Measurements from ENCODE around the gene IDH1.

IDH1 gene

GRCh38 chr2:208239770-208240493 lies 14.9 kb downstream of the IDH1 start:
- H3K4me3 ChIP-seq (ENCODE audit: control insufficient read depth, low read depth, low read length) = no peak overlapping the region
- DNase-seq (ENCODE audit: low read depth) = no peak
- TF ChIP-seq CTCF (conservative IDR thresholded peaks at IDR 0.05; ENCODE audit: control insufficient read depth, insufficient read depth, low read depth, low read length) = no peak

- H3K4me3 ChIP-seq (ENCODE audit: control insufficient read depth, low read depth, low read length) = no peak overlapping the region
- TF ChIP-seq CTCF (conservative IDR thresholded peaks at IDR 0.05; ENCODE audit: control insufficient read depth, insufficient read depth, low read depth, low read length) = no peak
- no peak for DNase-seq (ENCODE audit: low read depth)
These were observed 19.0 kb downstream of the IDH1 start for GRCh38 chr2:208235860-208236259.

- no peak for TF ChIP-seq CTCF (conservative IDR thresholded peaks at IDR 0.05; ENCODE audit: control insufficient read depth, insufficient read depth, low read depth, low read length)
- no peak overlapping the region for H3K4me3 ChIP-seq (ENCODE audit: control insufficient read depth, low read depth, low read length)
- no peak for DNase-seq (ENCODE audit: low read depth)
These were observed 20.1 kb downstream of the IDH1 start for GRCh38 chr2:208234786-208235185.

- no peak for TF ChIP-seq CTCF (conservative IDR thresholded peaks at IDR 0.05; ENCODE audit: control insufficient read depth, insufficient read depth, low read depth, low read length)
- no peak overlapping the region for H3K4me3 ChIP-seq (ENCODE audit: control insufficient read depth, low read depth, low read length)
- DNase-seq (ENCODE audit: low read depth) = no peak
These were observed 26.4 kb downstream of the IDH1 start for GRCh38 chr2:208228476-208228875.

- H3K4me3 ChIP-seq (ENCODE audit: control insufficient read depth, low read depth, low read length) = no peak overlapping the region
- no peak for DNase-seq (ENCODE audit: low read depth)
- no peak for TF ChIP-seq CTCF (conservative IDR thresholded peaks at IDR 0.05; ENCODE audit: control insufficient read depth, insufficient read depth, low read depth, low read length)
These were observed 27.2 kb downstream of the IDH1 start for GRCh38 chr2:208227581-208228232.

- DNase-seq (ENCODE audit: low read depth) = no peak
- no peak for TF ChIP-seq CTCF (conservative IDR thresholded peaks at IDR 0.05; ENCODE audit: control insufficient read depth, insufficient read depth, low read depth, low read length)
These were observed 30.1 kb downstream of the IDH1 start for GRCh38 chr2:208224802-208225201.

More at GRCh38 chr2:208224802-208225201, 30.1 kb downstream of the IDH1 start:
- H3K4me3 ChIP-seq (ENCODE audit: control insufficient read depth, low read depth, low read length) = no peak overlapping the region

Data from fibroblast of mammary gland (primary cell).